HG02870 (cell line): Measurements from ENCODE around the gene TIAM1.

ENCODE experiments used
- ATAC-seq: cut with Tn5 transposase; IDR thresholded peaks from one replicate; pipeline ENCODE4 v1.9.1; 2021; ENCODE audit warnings: mild to moderate bottlenecking, moderate library complexity; ENCODE audit not compliant: unreplicated experiment

TIAM1 gene

DNA sequence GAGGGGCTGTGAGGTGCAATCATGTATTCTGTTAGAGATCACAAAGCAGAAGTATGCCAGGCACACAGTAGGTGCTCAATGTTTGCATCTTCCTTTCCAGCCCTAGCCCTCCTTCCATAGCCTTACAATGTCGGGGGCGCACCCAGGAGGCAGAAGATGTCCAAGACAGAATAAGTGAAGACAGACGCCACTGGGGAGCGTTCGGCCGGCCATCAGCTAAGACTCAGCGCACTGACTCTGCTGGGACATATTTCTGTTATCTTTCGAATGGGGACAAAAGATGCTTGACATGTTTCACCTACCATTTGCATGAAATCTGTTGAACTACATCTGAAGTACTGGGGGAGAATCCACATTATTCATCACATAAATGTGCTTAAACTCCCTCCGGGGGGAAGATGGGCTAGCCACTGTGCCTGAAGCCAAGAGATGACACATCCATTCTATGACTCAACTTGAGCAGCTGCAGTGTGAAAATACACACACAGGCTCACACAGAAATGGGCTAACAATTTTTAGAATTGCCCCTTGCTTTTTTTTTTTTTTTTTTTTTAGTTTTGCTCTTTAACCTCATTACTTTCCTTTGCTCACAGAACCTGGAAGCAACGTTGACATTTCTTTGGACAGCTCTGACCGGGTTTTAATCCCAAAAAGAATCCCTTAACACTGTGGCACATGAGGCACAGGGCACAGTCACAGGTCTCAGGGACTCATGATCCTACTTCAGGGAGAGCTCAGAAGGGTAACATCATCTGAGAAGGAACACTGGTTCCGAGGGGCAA, 7.9 kb downstream of the TIAM1 start:
- ATAC-seq: no peak

DNA sequence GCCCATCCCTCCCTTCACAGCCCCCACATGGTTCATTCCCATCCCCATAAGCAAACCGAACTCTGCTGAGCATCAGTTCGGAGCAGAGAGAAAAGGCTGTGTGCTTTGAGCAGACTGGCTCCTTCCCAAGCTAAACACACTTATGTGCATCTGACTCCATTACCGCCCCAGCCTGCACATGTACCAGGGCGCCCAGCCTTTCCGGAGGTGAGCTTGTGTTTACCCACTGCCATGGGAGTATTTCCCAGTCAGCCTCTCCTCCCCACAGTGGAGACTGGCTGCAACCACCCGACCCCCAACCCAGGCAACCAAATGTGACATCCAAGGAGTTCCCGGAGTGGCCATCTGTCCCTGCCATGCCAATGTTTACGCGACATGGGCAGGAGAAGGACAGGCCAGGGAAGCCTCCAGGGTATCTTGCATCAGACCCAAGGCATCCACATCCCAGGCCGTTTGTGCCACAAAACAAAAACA, 9.4 kb downstream of the TIAM1 start:
- no peak for ATAC-seq

DNA sequence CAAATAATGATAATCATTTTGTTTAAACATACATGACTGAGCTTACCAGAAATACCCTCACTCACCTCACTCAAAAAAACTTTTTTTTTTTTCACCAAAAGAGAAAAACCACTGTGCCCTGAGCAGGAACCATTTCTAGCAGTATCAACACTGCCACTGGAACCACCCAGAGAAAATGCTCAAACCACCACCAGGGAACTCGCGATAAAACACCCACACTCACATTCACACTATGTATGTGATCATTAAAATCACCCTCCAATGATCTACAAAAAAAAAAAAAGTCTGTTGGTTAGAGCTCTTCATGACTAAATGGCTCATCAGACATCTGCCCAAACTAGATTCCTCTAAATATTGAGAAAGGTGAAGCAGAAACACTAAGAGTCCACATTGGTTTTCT, 11.5 kb downstream of the TIAM1 start:
- ATAC-seq: no peak

DNA sequence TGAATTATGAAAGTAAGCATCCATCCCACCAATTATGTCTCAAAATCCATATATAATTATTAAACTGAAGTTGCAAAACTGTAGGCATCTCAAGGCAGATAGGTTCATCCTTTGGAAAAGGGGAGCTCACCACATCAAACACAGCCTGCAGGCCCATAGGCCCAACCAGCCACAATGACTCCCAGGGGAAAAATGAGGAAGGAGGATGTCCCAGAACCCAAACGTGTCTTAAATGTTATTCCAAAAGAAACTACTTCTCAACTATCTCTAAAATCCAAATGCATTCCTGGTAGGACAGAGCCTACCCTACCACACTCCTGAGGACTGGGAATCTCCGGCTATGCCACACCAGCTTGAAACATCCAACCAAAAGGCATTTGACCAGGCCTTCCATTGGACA, 12.8 kb downstream of the TIAM1 start:
- no peak for ATAC-seq

DNA sequence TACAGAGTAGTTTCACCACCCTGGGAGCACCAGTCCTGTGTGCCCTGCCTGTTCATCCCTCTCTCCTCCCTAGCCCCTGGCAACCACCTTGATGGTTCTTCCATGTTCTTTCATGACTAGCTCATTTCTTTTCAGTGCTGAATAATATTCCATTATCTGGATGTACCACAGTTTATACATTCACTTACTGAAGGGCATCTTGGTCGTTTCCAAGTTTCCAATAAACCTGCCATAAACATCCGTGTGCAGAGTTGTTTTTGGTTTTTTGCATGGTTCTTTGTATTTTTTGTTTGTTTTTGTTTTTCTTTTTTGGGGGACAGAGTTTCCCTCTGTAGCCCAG, 13.9 kb downstream of the TIAM1 start:
- no peak for ATAC-seq

DNA sequence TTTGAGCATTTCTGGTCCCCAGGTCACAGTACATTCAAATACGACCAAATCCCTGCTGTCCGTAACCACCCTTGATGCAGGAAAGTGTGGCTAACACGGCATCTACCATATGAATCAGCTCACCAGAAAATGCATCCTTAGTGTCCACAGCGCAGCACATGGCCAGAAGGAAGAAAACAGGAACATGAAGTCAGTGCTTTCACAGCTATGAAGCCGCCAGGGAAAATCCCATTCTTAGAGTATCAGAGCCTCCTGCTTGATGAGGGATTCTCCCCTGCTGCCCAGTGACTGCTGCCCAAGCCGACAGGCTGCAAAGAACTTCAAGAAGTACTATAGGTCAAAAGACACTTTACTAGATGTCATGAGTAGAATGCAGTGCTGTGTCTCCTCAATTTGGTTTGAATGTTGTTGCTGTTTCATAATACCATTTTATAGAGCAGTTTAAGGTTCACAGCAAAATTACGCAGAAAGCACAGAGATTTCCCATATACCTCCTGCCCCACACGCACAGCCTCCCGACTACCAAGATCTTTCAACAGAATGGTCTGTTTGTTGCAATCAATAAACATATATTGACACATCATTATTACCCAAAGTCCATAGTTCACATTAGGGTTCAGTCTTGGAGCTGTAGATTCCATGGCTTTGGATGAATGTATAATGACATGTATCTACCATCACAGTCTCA, 14.5 kb downstream of the TIAM1 start:
- ATAC-seq: no peak

DNA sequence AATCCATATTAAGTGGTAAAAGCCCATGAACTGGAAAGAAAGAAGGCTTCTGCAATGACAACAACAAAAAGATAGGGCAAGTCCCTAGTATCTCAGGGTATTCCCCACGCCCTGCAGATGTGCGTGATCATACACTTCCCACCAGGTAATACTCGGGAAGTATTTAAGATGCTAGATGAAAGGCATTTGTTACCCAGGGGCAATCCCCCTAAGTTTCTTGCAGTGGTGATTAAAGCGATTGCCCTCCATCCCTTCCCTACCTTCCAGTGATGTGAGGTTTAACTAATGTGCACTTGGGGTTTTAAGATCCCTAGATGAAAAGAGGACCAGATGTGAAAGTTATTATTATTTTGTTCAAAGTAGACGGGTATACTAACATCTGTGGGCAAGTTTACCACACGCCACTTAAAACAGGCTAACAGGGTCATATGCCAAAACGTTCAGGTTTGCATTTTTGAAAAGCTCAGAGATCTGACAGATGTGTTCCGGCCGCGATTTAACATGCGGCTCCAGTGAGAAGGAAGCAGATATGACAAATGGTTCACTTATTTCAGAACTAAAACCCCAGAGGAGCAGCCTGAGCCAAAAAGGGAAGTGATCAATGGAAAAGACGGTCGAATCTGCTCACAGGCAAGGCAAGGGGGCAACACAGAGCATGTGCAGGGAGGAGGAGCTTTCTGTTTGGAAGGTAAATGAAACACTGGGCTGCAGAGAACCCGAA, 17.4 kb downstream of the TIAM1 start:
- ATAC-seq: peak; percentile 96

DNA sequence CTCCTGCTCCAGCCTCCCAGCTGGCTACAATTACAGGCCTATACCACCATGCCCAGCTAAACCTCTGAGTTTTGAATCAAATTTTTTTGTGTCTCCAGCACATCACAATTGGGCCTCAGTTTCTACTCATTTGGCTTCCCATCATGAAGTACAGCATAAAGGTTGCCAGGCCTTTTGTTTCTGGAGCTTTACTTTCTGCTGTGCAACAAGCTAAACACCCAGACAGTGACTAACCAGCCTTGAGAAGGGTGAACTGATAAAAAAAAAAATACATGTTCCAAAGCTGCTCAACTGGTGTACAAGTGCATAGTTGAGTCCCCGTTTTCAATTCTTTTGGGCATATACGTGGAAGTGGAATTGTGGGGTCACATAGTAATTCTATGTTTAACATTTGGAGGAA, 25.1 kb downstream of the TIAM1 start:
- no peak for ATAC-seq

DNA sequence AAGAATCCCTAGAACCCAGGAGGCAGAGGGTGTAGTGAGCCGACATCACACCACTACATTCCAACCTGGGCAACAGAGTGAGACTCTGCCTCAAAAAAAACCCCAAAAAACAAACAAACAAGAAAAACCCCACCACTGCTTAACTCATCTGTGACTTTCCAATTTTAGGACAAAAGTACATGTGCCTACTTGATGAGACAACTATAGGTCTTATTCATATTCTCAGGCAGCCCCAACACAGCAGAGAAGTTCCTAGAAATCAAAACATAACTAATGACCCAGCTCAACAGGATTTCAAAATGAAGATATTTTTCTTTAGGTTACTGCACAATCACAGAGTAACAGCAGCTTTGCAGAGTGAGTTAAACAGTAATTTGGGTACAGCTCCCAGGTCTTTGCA, 26.4 kb downstream of the TIAM1 start:
- no peak for ATAC-seq

DNA sequence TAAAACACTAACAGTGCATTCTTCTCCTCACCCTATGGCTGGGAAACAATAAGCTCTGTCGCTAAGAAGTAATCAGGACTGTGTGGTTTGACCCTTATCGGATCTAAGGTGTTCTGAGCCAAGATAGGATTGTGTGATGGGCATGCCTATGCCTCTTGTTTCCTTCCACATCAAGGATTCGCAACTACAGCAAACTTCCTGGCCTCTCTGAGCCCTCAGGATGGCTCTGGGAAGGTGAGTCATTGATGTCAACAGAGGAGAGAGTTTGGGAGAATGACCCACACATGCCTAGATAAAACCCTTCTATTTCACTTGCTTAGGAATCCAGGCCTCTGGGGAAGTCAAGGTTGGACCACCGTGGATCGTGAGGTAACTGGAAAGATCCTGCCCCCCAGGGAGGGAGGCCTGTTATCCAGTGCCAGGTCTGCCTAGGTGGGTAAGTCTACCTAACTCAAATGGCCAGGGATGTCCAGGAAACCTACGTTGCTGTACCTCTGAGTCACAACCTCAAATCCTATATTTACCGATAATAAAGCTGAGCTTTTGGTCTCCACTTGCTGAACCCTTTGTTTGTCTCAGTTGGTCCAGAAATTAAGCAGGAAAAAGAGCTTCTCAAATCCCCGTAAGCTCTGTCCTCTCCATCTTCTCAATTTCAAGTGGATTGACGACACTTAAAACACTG, 27.4 kb downstream of the TIAM1 start:
- ATAC-seq: no peak

DNA sequence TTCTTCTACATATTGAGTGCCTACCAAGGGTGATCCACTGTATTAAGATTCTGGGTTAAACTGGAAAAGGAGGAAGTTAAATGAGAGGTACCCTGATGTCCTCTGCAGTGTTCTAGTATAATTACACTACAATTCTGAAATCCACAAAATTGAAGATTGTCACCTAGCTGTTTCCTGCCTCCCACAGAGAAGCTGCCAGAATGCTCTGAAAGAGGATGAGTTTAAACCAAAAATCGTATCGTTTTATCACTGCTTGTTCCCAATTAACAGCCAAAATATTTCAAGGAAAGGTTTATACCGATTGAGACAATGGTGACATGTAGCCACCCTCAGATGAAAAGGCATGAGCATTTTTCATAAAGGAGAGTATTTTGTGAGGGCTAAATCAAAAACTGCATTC, 28.0 kb downstream of the TIAM1 start:
- no peak for ATAC-seq

DNA sequence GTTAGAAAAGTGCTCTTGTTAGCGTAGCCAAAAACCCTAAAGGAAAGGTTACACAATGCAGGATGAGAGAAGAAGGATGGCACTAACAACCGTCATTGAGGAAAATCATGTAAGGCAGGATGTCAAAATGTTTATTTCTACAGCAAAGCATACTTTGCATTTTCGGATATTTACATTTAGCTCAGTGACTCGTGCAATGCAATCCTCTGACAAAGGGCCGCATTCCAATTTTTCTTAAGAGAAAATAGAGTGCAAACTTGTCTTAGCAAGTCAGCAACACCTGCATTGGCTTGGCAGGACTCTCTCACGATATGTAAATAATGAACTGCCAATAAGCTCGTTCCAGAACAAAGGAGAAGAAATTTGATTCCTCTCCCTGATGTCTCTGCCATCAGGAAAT, 33.3 kb downstream of the TIAM1 start:
- ATAC-seq: no peak

DNA sequence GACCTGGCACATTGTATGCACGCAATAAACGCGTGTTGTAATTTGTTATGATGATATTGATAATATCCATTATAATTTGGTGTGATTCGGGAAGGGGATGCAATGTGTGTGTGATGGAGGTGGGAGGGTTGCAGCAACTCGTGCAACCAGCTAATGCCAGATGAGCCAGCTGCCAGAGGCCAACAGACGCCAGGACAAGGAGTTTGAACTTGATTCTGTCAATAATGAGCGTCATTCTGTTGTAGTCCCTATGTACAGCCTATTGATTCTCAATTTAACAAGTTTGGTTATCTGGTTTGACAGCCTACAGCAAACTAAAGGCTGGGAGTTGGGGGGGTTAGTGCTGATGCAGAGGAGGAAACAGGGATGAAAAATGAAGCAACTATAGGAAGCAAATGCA, 35.5 kb downstream of the TIAM1 start:
- no peak for ATAC-seq

DNA sequence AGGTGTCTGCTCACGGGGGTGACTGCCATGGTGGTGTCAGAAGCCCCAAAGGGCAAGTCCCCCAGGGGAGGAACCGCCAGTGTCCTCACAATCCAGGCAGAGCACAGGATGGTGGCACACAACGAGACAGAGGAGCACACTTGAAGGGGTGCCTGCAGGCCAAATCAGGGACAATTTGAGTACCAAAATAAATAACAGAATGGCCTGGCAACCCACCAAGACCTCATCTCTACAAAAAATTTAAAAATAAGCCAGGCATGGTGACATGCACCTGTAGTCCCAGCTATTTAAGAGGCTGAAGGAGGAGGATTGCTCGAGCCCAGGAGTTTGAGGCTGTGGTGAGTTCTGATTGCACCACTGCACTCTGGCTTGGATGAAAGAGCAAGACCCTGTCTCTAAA, 38.2 kb downstream of the TIAM1 start:
- ATAC-seq: no peak

DNA sequence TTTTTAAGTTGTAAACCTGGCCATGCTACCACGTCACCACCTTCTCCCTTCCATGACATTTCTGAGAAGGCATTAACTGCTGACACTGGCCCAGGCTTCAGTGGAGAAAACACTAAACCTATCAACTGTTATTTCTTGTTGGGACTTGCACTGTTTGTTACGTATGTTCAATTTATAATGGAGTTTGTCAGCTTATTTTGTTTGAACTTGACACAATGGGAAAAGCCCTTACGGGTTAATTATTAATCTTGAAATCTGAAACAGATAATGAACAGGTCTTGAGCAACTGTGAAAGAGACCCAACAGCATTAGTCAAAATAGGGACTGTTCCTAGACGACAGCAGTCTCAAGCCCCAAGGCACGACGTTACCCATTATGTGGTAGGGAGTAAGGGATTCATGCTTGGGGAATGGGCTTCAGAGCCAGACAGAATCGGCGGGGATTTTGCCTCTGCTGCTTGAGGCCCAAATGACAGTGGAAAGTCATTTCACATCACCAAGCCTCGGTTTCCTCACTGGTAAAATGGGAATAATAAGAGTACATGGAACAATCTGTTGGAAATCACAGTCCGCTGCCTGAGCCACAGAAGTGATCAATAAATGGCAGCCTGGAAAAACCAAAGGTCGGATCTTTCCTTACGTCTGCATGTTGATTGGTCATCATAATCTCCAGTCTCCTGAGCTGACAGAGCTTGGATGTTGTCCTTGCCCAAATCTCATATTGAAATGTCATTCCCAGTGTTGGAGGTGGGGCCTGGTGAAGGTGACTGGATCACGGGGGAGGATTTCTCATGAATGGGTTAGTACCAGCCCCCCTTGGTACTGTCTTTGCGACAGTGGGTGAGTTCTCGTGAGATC, 44.5 kb downstream of the TIAM1 start:
- ATAC-seq: no peak

DNA sequence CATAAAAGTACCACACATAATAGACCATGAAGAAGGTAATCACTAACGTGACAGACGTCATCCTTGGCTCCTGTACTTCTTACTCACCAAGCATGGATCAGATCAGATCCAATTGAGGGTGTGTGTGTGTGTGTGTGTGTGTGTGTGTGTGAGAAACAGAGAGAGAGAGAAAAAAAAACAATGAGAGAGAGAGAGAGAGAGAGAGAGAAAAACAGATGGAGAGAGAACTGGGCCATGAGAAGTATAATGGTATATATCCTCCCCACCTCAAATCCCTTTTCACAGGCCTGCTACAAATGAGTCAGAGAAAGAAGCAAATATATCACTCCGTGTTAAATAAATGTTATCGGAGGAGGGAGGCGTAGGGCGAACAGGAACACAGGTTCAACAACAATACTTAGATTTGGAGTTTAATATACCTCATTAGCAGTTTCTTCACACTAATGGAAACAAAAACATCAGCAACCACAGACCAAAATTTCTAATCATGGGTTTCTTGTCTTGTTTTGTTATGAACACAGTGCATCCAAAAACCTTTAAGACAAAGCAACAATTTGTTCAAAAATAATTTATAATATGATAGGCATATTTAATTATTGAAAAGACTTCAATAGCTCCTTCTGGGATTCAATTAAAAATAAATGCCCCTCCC, 45.3 kb downstream of the TIAM1 start:
- no peak for ATAC-seq

DNA sequence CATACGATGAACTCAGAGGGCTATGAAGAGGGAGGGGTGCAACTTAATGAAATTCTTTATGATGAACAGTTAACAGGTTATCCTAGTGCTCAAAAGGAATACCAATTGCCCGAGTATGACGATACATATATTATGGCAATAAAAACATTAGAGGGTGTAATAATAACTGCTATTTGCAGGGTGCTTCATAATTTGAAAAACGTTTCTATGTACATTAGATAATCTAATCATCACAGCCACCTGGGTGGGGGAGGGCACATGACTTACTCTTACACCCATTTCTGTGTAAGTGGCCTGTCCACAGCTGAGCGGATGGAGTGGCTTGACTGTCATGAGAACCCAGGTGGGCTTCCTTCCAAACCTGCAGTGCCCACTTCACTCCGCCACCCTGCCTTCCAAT, 46.3 kb downstream of the TIAM1 start:
- no peak for ATAC-seq

DNA sequence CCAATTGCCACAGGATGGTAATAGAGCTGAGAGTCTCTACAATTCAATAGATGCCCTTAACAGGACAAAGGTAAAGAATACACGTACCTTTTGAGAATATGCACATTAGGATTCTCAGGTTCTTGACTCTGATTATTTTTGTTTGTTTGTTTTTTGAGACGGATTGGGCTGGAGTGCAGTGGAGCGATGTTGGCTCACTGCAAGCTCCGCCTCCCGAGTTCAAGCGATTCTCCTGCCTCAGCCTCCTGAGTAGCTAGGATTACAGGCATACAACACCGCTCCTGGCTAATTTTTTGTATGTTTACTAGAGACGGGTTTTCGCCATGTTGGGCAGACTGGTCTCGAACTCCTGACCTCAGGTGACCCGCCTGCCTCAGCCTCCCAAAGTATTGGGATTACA, 48.4 kb downstream of the TIAM1 start:
- no peak for ATAC-seq

DNA sequence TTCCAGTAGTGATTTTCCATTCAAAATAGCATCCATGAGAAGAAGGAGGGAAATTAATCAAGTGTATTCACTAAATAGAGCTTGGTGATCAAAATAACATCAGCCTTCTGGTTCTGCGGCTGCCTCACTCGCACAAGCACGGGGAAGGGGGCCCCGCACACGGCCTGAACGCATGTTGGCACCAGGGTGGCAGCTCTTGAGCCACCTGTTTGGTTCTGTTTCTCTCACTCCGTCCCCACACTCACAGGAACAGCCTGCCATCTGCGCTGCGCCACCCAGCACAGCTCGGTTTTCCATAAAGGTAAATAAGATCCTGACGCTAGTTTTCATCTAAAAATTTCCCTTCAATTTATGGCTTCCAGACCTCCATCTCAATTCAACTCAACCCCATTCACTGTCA, 49.4 kb downstream of the TIAM1 start:
- ATAC-seq: no peak

DNA sequence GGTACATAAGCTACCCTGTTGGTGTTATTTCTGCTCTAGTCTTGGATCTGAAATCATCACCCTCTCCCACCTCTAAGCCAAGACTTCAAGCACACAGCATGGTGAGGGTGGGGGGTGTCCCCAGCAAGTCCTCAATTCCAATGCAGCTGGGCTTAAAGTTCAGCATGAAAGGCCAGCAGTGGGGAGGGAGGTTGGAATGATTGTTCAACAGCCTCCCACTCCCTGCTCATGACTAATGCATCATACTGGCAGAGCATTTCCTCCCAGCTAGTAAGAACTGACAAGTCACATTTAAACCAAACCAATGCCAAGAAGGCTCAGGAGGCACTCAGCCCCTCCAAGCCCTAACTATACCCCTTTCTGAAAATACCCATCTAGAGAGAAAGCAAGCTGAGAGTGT, 50.1 kb downstream of the TIAM1 start:
- ATAC-seq: no peak
